GM12878 (cell line): ENCODE measurements around the gene FAM229A.

Experiments used
- EZH2 ChIP-seq: IDR thresholded peaks from 2 replicates; pipeline ENCODE4 v1.6.1; 2012; ENCODE audit warnings: low read depth, mild to moderate bottlenecking, control low read depth, inconsistent platforms, low read length, borderline replicate concordance; ENCODE audit not compliant: control insufficient read depth
- YY1 ChIP-seq: IDR thresholded peaks from 2 replicates; pipeline ENCODE4 v1.6.1; 2011; ENCODE audit warnings: low read depth, mild to moderate bottlenecking, low read length
- TF ChIP-seq, protein P1 (sequence below), 3 experiments: IDR thresholded peaks in 2 of 3; conservative IDR thresholded peaks in 1 of 3; 2 replicates each; pipeline ENCODE4 v1.5.1; 2011; ENCODE audit warnings: low read depth in 3 of 3, low read length in 3 of 3, mild to moderate bottlenecking in 3 of 3, control low read depth in 2 of 3, moderate library complexity in 2 of 3, inconsistent platforms in 1 of 3, mixed read lengths in 1 of 3; ENCODE audit not compliant: control insufficient read depth in 2 of 3, insufficient read depth in 1 of 3; ENCODE audit errors: extremely low read depth in 1 of 3

GRCh38 chr1:32411261-32411660, 49.0 kb upstream of the FAM229A start:
- TF ChIP-seq, protein P1, sequence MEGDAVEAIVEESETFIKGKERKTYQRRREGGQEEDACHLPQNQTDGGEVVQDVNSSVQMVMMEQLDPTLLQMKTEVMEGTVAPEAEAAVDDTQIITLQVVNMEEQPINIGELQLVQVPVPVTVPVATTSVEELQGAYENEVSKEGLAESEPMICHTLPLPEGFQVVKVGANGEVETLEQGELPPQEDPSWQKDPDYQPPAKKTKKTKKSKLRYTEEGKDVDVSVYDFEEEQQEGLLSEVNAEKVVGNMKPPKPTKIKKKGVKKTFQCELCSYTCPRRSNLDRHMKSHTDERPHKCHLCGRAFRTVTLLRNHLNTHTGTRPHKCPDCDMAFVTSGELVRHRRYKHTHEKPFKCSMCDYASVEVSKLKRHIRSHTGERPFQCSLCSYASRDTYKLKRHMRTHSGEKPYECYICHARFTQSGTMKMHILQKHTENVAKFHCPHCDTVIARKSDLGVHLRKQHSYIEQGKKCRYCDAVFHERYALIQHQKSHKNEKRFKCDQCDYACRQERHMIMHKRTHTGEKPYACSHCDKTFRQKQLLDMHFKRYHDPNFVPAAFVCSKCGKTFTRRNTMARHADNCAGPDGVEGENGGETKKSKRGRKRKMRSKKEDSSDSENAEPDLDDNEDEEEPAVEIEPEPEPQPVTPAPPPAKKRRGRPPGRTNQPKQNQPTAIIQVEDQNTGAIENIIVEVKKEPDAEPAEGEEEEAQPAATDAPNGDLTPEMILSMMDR (IDR thresholded peaks at IDR 0.05 in 2 of 3, conservative IDR thresholded peaks at IDR 0.05 in 1 of 3; ENCODE audit: control insufficient read depth in 2 of 3, extremely low read depth in 1 of 3, insufficient read depth in 1 of 3, low read depth in 3 of 3, low read length in 3 of 3): no peak
- TF ChIP-seq YY1 (no peak), EZH2 (no peak)
